G401 (cell line): ENCODE results near the gene GMCL2. TPM values are rescaled to one million over a fixed set of nuclear protein-coding genes. Genes with fewer than 3 reads are reported as not detected.

ENCODE experiments used
- DNase-seq: peaks from one replicate; pipeline ENCODE4 v3.0.0-alpha.2; 2015; ENCODE audit warnings: low spot score
- in situ Hi-C: cut with HindIII; loops from 2 replicates; pipeline ENCODE4 v1.10.0; 2016; ENCODE audit warnings: low sequenced_read_pairs, mixed read lengths
- total RNA-seq: library from RNA; depleted of rRNA; stranded (reverse); fragments of >200 nt; shearing (Covaris generic); gene quantifications from 2 replicates; pipeline ENCODE4 v1.2.3, GENCODE V29; 2014

GMCL2 gene
- total RNA-seq, 1 experiment from 2014 or later = 0.03 TPM

- in situ Hi-C loops = no loop called here
These were observed 6.2 kb upstream of the GMCL2 start for GRCh38 chr5:178193251-178193809.

GRCh38 chr5:178192787-178193186 is 5.6 kb upstream of the GMCL2 start:
- in situ Hi-C loops = no loop called here
- no peak for DNase-seq

More at GRCh38 chr5:178193251-178193809, 6.2 kb upstream of the GMCL2 start:
- no peak for DNase-seq

- DNase-seq = no peak
- in situ Hi-C loops = no loop called here
These were observed 5.1 kb upstream of the GMCL2 start for GRCh38 chr5:178192244-178192643.

- DNase-seq = no peak
- in situ Hi-C loops = no loop called here
These were observed 4.5 kb upstream of the GMCL2 start for GRCh38 chr5:178191661-178192060.

- DNase-seq = no peak
- in situ Hi-C loops = no loop called here
These were observed 2.3 kb upstream of the GMCL2 start for GRCh38 chr5:178189433-178189832.

GRCh38 chr5:178186427-178186826 is 744 bp downstream of the GMCL2 start:
- DNase-seq = no peak
- in situ Hi-C loops = no loop called here

GRCh38 chr5:178182158-178182876 is 4.9 kb downstream of the GMCL2 start:
- no peak for DNase-seq
- in situ Hi-C loops = no loop called here

- in situ Hi-C loops = no loop called here
- DNase-seq = no peak
These were observed 6.9 kb downstream of the GMCL2 start for GRCh38 chr5:178180141-178180863.

- in situ Hi-C loops = no loop called here
- DNase-seq = no peak
These were observed 9.6 kb downstream of the GMCL2 start for GRCh38 chr5:178177569-178177968.

GRCh38 chr5:178176791-178177190 is 10.4 kb downstream of the GMCL2 start:
- DNase-seq = no peak
- in situ Hi-C loops = no loop called here

- in situ Hi-C loops = no loop called here
- DNase-seq = no peak
These were observed 12.7 kb downstream of the GMCL2 start for GRCh38 chr5:178174456-178174855.

- in situ Hi-C loops = no loop called here
- no peak for DNase-seq
These were observed 16.7 kb downstream of the GMCL2 start for GRCh38 chr5:178170455-178170854.

- in situ Hi-C loops = no loop called here
- no peak for DNase-seq
These were observed 21.6 kb downstream of the GMCL2 start for GRCh38 chr5:178165581-178165980.

- in situ Hi-C loops = no loop called here
These were observed 23.1 kb downstream of the GMCL2 start for GRCh38 chr5:178163772-178164735.

GRCh38 chr5:178162481-178162880 is 24.7 kb downstream of the GMCL2 start:
- no peak for DNase-seq
- in situ Hi-C loops = no loop called here

More at GRCh38 chr5:178163772-178164735, 23.1 kb downstream of the GMCL2 start:
- DNase-seq = peak; percentile 86

GRCh38 chr5:178160176-178160575 is 27.0 kb downstream of the GMCL2 start:
- no peak for DNase-seq
- in situ Hi-C loops = no loop called here

- no peak for DNase-seq
- in situ Hi-C loops = no loop called here
These were observed 32.1 kb downstream of the GMCL2 start for GRCh38 chr5:178155065-178155464.

- in situ Hi-C loops = no loop called here
- DNase-seq = peak; percentile 100
These were observed 33.4 kb downstream of the GMCL2 start, which contains the start of gene NHP2 for GRCh38 chr5:178153530-178154340. NHP2 (minus strand) TSS chr5:178153885; CDS start chr5:178153817, 68 bp downstream.
